ENCODE data around the gene PSMD1. TPM values are rescaled to one million over a fixed set of nuclear protein-coding genes. Genes with fewer than 3 reads are reported as not detected.

Gene PSMD1
- total RNA-seq, 2 donors from 2014 or later: 74.1 to 114 TPM

- no peaks in the 10 kb centered on the region for H3K4me1 ChIP-seq
- H3K27me3 ChIP-seq: no peaks in the 10 kb centered on the region
- no peak for DNase-seq
- no peaks in the 10 kb centered on the region for H3K9me3 ChIP-seq
- TF ChIP-seq, protein P1, sequence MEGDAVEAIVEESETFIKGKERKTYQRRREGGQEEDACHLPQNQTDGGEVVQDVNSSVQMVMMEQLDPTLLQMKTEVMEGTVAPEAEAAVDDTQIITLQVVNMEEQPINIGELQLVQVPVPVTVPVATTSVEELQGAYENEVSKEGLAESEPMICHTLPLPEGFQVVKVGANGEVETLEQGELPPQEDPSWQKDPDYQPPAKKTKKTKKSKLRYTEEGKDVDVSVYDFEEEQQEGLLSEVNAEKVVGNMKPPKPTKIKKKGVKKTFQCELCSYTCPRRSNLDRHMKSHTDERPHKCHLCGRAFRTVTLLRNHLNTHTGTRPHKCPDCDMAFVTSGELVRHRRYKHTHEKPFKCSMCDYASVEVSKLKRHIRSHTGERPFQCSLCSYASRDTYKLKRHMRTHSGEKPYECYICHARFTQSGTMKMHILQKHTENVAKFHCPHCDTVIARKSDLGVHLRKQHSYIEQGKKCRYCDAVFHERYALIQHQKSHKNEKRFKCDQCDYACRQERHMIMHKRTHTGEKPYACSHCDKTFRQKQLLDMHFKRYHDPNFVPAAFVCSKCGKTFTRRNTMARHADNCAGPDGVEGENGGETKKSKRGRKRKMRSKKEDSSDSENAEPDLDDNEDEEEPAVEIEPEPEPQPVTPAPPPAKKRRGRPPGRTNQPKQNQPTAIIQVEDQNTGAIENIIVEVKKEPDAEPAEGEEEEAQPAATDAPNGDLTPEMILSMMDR (IDR thresholded peaks at IDR 0.05): no peak
- H3K27ac ChIP-seq: no peak overlapping the region
- intact Hi-C loops (cut with DNase I): no loop called here
- no peak overlapping the region for H3K9ac ChIP-seq (ENCODE audit: low read depth in 2 of 2, low read length in 2 of 2)
- no peak overlapping the region for H3K4me3 ChIP-seq
- no peaks in the 10 kb centered on the region for H3K36me3 ChIP-seq
Observed at GRCh38 chr2:231127936-231128335, 71.3 kb downstream of the PSMD1 start.

GRCh38 chr2:231128541-231128940 is 71.9 kb downstream of the PSMD1 start:
- no peaks in the 10 kb centered on the region for H3K27me3 ChIP-seq
- no peak overlapping the region for H3K9ac ChIP-seq (ENCODE audit: low read depth in 2 of 2, low read length in 2 of 2)
- H3K4me1 ChIP-seq: no peaks in the 10 kb centered on the region
- no peak overlapping the region for H3K27ac ChIP-seq
- H3K4me3 ChIP-seq: no peak overlapping the region
- TF ChIP-seq, protein P1 (IDR thresholded peaks at IDR 0.05): no peak
- intact Hi-C loops (cut with DNase I): no loop called here
- H3K9me3 ChIP-seq: no peaks in the 10 kb centered on the region
- H3K36me3 ChIP-seq: no peaks in the 10 kb centered on the region
- no peak for DNase-seq

GRCh38 chr2:231129216-231129615 is 72.5 kb downstream of the PSMD1 start:
- Histone ChIP-seq H3K9ac (ENCODE audit: low read depth in 2 of 2, low read length in 2 of 2) (no peak overlapping the region), H3K27me3 (no peaks in the 10 kb centered on the region), H3K36me3 (no peaks in the 10 kb centered on the region), H3K9me3 (no peaks in the 10 kb centered on the region), H3K4me1 (no peaks in the 10 kb centered on the region), H3K4me3 (no peak overlapping the region), H3K27ac (no peak overlapping the region)
- intact Hi-C loops (cut with DNase I): no loop called here
- TF ChIP-seq, protein P1 (IDR thresholded peaks at IDR 0.05): no peak
- no peak for DNase-seq

- H3K36me3 ChIP-seq: no peaks in the 10 kb centered on the region
- H3K27me3 ChIP-seq: no peaks in the 10 kb centered on the region
- TF ChIP-seq, protein P1 (IDR thresholded peaks at IDR 0.05): no peak
- H3K9ac ChIP-seq (ENCODE audit: low read depth in 2 of 2, low read length in 2 of 2): no peak overlapping the region
- H3K9me3 ChIP-seq: no peaks in the 10 kb centered on the region
- no peaks in the 10 kb centered on the region for H3K4me1 ChIP-seq
- H3K27ac ChIP-seq: no peak overlapping the region
- intact Hi-C loops (cut with DNase I): no loop called here
- no peak for DNase-seq
- H3K4me3 ChIP-seq: no peak overlapping the region
Observed at GRCh38 chr2:231130336-231131056, 73.8 kb downstream of the PSMD1 start.

GRCh38 chr2:231132129-231132528 is 75.5 kb downstream of the PSMD1 start:
- no peaks in the 10 kb centered on the region for H3K9me3 ChIP-seq
- H3K9ac ChIP-seq (ENCODE audit: low read depth in 2 of 2, low read length in 2 of 2): no peak overlapping the region
- no peaks in the 10 kb centered on the region for H3K4me1 ChIP-seq
- no peaks in the 10 kb centered on the region for H3K27me3 ChIP-seq
- intact Hi-C loops (cut with DNase I): no loop called here
- TF ChIP-seq, protein P1 (IDR thresholded peaks at IDR 0.05): no peak
- H3K4me3 ChIP-seq: no peak overlapping the region
- DNase-seq: no peak
- H3K27ac ChIP-seq: no peak overlapping the region
- no peaks in the 10 kb centered on the region for H3K36me3 ChIP-seq
